GM21360 (cell line): ENCODE results near the gene ABHD15.

Experiments used
- ATAC-seq: cut with Tn5 transposase; IDR thresholded peaks from one replicate; pipeline ENCODE4 v1.9.1; 2021; ENCODE audit warnings: mild to moderate bottlenecking, moderate library complexity; ENCODE audit not compliant: unreplicated experiment

Gene ABHD15

DNA sequence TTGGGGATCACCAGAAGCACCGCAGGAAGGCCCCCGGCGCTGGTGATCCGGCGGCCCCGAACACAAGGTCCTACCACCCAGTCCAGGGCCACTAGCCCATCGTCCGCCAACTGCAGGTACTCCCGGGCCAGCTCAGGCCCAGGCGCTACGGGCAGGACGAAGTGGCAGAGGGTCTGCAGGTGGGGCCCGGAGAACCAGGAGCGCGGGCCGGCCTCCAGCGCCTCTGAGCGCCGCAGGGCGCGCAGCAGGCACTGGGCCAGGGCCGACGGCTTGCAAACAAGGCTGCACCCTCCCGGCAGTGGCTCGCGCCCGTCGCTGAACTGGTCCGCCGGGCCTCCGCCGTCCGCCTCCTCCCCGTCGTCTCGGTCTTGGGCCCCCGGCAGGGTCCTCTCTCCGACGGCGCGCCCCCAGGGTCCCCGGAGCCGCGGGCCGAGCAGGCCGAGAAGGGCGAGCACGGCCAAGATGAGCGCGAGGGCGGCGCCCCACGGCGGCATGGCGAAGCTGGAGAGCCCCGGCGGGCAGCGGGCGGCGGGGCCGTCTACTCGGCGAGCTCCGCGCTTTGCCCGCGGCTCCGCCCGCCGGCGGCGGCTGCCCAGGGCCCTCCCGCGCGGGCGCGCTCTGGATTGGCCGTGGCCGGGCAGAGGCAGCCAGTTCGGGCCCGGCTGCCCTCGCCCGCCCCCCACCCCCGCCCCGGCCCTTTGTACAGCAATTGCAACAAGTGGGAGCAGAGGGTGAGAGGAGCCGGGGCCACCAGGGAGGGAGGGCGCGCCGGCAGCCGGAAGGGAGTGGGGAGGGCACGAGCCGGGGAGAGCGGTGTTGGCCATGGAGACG, at the start of gene ABHD15:
ABHD15 (minus strand) TSS at position 565 of the 831 bp plus-strand sequence; CDS start at position 494, 71 bp downstream.
- peak; percentile 28 for ATAC-seq

DNA sequence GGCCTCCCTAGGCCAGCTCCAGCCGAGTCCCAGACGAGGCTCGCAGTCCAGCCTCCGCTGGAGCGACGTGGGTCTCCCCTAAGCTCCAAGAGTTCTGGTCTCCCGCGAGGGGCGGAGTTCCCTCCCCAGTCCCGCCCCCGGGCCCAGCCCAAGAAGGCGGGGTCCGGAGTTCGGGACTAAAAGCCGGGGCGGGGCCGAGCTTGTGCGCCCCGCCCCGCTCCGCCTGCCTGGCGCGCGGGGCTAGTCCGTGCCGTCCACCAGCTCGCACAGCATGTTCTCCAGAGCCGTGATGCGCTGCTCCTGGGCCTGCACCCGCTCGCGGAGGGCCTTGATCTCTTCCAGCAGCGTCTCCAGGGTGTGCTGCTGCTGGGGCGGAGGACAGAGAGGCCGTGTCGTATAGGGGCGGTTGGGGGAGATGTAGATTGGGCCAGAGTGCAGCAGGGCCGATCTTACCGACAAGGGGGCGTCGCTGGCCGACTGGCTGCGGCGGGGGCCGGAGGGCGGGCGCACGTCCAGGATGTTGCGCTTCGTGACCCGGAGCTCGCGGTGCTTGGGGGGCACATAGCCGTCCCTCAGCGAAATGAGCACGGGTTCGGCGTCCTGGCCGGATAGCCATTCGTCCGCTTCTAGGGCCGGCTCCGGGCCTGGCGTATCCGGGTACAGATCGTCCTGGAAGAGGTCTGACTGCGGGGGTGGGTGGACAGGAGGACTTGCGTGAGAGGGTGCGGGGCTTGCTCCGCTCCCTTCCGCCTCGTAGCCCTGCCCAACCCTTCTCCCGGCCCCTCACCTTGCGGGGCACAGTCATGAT, 48.9 kb upstream of the ABHD15 start:
- ATAC-seq = peak; percentile 46

DNA sequence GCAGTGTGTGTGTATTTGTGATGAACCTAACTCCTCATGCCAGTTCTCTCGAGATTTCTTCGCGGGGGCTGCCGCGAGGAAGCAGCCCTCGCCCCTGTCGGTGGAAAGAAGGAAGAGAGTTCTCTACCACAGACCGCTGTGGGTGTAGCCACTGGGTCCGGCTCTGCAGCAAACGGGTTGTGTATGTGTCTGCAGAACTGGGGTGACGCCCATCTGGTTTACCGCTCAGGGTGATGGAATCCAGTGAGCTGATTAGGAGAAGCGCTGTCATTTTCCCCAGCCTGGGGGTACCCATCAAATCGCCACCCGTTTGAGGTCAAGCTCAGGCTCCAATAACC, 48.2 kb upstream of the ABHD15 start:
- ATAC-seq = no peak

GRCh38 chr17:29614349-29615047, 47.7 kb upstream of the ABHD15 start:
- ATAC-seq = no peak

GRCh38 chr17:29613856-29614255, 47.0 kb upstream of the ABHD15 start:
- no peak for ATAC-seq

- ATAC-seq = peak; percentile 33
These were observed 46.6 kb upstream of the ABHD15 start for GRCh38 chr17:29613352-29613837.

DNA sequence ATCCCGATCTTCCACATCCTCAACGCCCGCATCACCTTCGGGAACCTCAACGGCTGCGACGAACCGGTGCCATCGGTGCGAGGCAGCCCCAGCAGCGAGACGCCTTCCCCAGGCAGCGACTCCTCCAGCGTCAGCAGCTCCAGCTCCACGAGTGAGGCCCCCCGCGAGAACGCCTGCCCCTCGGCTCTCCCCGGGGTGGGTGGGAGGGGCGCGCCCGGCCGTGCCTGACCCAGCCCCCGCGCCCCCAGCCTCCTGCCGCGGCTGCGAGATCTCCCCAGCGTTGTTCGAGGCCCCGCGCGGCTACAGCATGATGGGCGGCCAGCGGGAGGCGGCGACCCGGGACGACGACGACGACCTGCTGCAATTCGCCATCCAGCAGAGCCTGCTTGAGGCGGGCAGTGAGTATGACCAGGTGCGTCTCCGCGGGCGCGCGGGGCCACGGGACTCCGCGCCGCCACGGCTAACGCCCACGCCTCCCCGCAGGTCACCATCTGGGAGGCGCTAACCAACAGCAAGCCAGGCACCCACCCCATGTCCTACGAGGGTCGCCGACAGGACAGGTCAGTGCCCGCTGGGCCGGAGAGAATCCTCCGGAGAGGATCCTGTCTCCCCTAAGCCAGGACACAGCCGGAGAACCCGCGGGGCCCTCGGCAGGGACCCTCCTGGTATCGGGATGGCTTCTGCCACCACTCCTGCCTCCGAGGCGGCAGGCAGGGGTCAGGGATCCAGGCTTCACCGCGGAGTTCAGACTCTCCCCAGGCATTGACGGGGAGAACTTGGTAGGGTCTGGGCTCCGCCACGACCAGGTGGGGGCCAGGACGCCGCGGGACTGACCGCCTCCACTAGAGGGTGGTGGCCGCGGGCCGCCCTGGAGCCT, 45.8 kb upstream of the ABHD15 start:
- no peak for ATAC-seq

- ATAC-seq = no peak
These were observed 45.2 kb upstream of the ABHD15 start for GRCh38 chr17:29612094-29612403.

DNA sequence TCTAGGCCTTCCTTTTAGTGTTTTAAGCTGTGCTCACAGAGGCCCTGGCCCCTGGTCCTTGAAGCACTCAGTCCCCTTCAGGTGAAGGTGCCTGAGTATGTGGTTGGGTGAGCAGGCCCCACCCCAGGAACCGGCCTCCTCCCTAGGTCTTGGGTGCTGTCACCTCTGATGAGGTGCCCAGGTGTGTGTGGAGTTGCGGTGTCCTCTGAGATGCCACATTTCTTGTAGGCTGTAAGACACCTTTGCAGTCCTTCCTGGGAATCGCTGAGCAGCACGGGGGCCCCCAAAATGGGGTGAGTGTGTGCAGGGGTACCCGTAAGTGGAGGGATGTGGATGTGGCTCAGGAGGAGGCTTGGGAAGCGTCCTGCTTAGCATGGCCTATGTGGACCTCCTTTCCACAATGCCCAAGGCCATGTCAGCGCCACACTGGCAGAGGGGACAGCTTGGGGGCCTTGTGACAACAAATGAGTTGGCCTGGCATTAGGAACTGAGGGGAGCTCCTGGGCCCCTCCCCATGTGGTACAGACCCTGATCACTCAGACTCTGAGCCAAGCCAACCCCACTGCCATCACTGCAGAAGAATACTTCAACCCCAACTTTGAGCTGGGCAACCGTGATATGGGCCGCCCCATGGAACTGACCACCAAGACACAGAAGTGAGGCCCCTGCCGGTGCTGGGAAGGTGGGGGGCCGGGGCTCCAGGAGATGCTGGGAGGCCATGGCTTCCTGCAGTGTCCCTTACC, 44.7 kb upstream of the ABHD15 start:
- ATAC-seq = no peak

GRCh38 chr17:29610395-29610794, 43.6 kb upstream of the ABHD15 start:
- no peak for ATAC-seq

DNA sequence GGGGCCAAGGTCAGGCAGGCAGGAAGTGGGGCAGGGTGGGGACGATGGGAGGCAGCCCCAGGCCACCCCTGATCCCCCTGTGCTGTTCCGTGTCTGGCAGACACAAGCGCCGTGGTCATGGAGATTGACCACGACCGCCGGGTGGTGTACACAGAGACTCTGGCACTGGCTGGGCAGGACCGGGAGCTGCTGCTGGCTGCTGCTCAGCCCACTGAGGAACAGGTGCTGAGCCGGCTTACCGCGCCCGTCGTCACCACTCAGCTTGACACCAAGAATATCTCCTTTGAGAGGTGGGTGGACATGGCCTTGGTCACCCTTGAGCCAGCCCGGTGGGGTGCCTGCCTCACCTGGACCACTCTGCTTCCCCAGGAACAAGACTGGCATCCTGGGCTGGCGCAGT, 42.1 kb upstream of the ABHD15 start:
- ATAC-seq = no peak

GRCh38 chr17:29607557-29608195, 40.8 kb upstream of the ABHD15 start:
- no peak for ATAC-seq

DNA sequence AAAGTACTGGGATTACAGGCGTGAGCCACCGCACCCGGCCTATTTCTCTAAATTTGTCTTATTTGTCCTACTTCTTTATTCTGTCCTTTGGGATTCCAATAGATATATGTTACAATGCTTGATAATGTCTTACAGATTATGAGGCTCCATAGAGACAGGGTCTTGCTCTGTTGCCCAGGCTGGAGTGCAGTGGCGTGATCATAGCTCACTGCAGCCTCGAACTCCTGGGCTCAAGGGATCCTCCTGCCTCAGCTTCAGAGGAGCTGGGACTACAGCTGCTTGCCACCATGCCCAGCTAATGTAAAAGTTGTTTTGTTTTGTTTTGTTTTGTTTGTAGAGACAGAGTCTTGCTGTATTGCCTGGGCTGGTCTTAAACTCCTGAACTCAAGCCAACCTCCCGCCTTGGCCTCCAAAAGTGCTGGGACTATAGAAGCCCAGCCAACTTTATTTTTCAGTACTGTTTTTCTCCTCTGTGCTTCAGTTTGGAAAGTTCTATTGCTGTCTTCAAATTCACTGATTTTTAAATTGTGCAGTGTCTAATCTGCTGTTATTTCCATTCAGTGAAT, 36.4 kb upstream of the ABHD15 start:
- ATAC-seq = no peak

GRCh38 chr17:29597361-29598172, 30.7 kb upstream of the ABHD15 start:
- no peak for ATAC-seq

- ATAC-seq = no peak
These were observed 30.0 kb upstream of the ABHD15 start for GRCh38 chr17:29596811-29597210.

DNA sequence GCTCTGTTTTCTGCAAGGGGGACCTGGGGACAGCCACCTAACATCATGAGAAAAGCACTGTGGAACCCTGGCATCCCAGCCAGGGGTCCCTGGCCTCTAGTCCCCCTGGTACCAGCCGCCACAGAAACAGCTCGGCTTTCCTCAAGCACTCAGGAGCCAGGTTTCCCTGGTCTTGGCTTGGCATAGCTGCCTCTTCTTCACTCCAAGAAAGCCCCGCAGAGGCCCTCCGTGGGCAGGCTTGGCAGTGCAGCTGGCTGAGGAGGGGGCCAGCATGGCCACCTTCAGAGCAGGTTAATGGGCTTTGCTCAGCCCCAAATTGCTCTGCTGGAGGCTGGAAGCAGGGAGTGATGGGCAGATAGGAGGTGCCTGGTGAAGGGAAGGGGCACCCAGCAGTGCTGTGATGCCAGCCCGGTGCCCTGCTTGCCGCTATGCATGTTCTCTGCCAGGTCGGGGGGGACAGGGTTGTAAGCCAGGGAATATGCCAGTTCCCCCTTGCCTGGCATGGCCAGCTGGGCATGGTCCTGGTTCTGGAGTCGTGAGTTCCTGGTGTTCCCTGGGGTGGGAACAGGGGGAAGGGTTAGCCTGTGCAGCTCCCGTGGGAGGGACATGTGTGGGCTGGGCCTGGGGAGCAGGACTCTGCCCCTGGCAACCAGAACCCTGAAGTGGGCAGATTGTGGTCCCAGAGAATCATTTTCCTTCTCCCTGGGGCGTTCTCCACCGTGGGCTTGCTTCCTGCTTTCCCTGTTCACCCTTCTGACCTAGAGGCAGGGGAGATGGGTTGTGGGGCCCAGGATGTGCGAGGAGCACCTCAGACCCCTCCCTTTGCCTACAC, 29.3 kb upstream of the ABHD15 start:
- no peak for ATAC-seq
